Measurements from ENCODE around the gene HECW1.
"Not testable (repeated sequence)": the region's sequence is repeated elsewhere in the genome, so short reads cannot be mapped to it uniquely, and the experiment has no call there.

Gene HECW1

GRCh38 chr7:43591558-43592180 lies 479.2 kb downstream of the HECW1 start:
- Histone ChIP-seq H2BK15ac (replicated peaks; ENCODE audit: low read depth) (no peak overlapping the region), H4K5ac (ENCODE audit: low read length) (no peak overlapping the region), H3K4me1 (ENCODE audit: control insufficient read depth, low read depth, low read length) (no peaks in the 10 kb centered on the region), H3K56ac (ENCODE audit: low read length) (no peak overlapping the region), H3K27ac (ENCODE audit: low read depth, low read length) (no peak overlapping the region), H3K4me3 (ENCODE audit: low read length) (no peak overlapping the region), H2BK120ac (ENCODE audit: low read depth, low read length) (no peak overlapping the region), H3K27me3 (ENCODE audit: insufficient read depth, low read length, poor library complexity) (no peaks in the 10 kb centered on the region), H3K9ac (ENCODE audit: low read length) (no peak overlapping the region), H3K79me2 (ENCODE audit: control insufficient read depth, insufficient read depth, low read length) (peaks cover 12% of the 10 kb centered on the region), H3K23ac (ENCODE audit: low read length) (no peak overlapping the region), H3K79me1 (ENCODE audit: low read length) (peaks cover 7% of the 10 kb centered on the region), H3K36me3 (ENCODE audit: control insufficient read depth, insufficient read depth, low read length) (no peaks in the 10 kb centered on the region), H2AK5ac (ENCODE audit: low read length) (no peak overlapping the region), H3K4ac (ENCODE audit: low read depth, low read length) (no peak overlapping the region), H2BK5ac (ENCODE audit: low read length) (no peak overlapping the region), H3K4me2 (ENCODE audit: low read length) (no peak overlapping the region), H4K8ac (ENCODE audit: low read depth, low read length) (no peak overlapping the region), H3K18ac (ENCODE audit: low read length) (no peak overlapping the region)
- no CpG with 5 or more reads among the region's 4 CpGs for WGBS (ENCODE audit: extremely low coverage, insufficient coverage, low lambda C conversion rate)
- peak; percentile 25 for DNase-seq

GRCh38 chr7:43592326-43592725 lies 479.9 kb downstream of the HECW1 start:
- no peak overlapping the region for H2BK120ac ChIP-seq (ENCODE audit: low read depth, low read length)
- H3K23ac ChIP-seq (ENCODE audit: low read length): no peak overlapping the region
- no peak overlapping the region for H3K4ac ChIP-seq (ENCODE audit: low read depth, low read length)
- H3K4me1 ChIP-seq (ENCODE audit: control insufficient read depth, low read depth, low read length): no peaks in the 10 kb centered on the region
- H2AK5ac ChIP-seq (ENCODE audit: low read length): no peak overlapping the region
- no peaks in the 10 kb centered on the region for H3K36me3 ChIP-seq (ENCODE audit: control insufficient read depth, insufficient read depth, low read length)
- peaks cover 7% of the 10 kb centered on the region for H3K79me1 ChIP-seq (ENCODE audit: low read length)
- no peak overlapping the region for H3K9ac ChIP-seq (ENCODE audit: low read length)
- no peak overlapping the region for H3K27ac ChIP-seq (ENCODE audit: low read depth, low read length)
- H4K8ac ChIP-seq (ENCODE audit: low read depth, low read length): no peak overlapping the region
- H2BK5ac ChIP-seq (ENCODE audit: low read length): no peak overlapping the region
- no peak overlapping the region for H3K56ac ChIP-seq (ENCODE audit: low read length)
- H2BK15ac ChIP-seq (replicated peaks; ENCODE audit: low read depth): no peak overlapping the region
- no peak overlapping the region for H4K5ac ChIP-seq (ENCODE audit: low read length)
- no peak overlapping the region for H3K18ac ChIP-seq (ENCODE audit: low read length)
- WGBS (ENCODE audit: extremely low coverage, insufficient coverage, low lambda C conversion rate): no CpG with 5 or more reads among the region's 3 CpGs
- peaks cover 10% of the 10 kb centered on the region for H3K79me2 ChIP-seq (ENCODE audit: control insufficient read depth, insufficient read depth, low read length)
- no peaks in the 10 kb centered on the region for H3K27me3 ChIP-seq (ENCODE audit: insufficient read depth, low read length, poor library complexity)
- no peak overlapping the region for H3K4me3 ChIP-seq (ENCODE audit: low read length)
- H3K4me2 ChIP-seq (ENCODE audit: low read length): no peak overlapping the region
- no peak for DNase-seq

- no CpG with 5 or more reads among the region's 1 CpG for WGBS (ENCODE audit: extremely low coverage, insufficient coverage, low lambda C conversion rate)
- Histone ChIP-seq H3K18ac (ENCODE audit: low read length) (no peak overlapping the region), H3K4ac (ENCODE audit: low read depth, low read length) (no peak overlapping the region), H3K79me2 (ENCODE audit: control insufficient read depth, insufficient read depth, low read length) (peaks cover 10% of the 10 kb centered on the region), H3K36me3 (ENCODE audit: control insufficient read depth, insufficient read depth, low read length) (no peaks in the 10 kb centered on the region), H3K4me2 (ENCODE audit: low read length) (no peak overlapping the region), H3K23ac (ENCODE audit: low read length) (no peak overlapping the region), H3K27me3 (ENCODE audit: insufficient read depth, low read length, poor library complexity) (no peaks in the 10 kb centered on the region), H2AK5ac (ENCODE audit: low read length) (no peak overlapping the region), H4K8ac (ENCODE audit: low read depth, low read length) (no peak overlapping the region), H2BK15ac (replicated peaks; ENCODE audit: low read depth) (no peak overlapping the region), H3K4me1 (ENCODE audit: control insufficient read depth, low read depth, low read length) (no peaks in the 10 kb centered on the region), H3K4me3 (ENCODE audit: low read length) (no peak overlapping the region), H3K27ac (ENCODE audit: low read depth, low read length) (no peak overlapping the region), H3K56ac (ENCODE audit: low read length) (no peak overlapping the region), H3K79me1 (ENCODE audit: low read length) (peaks cover 7% of the 10 kb centered on the region), H4K5ac (ENCODE audit: low read length) (no peak overlapping the region), H2BK5ac (ENCODE audit: low read length) (no peak overlapping the region), H2BK120ac (ENCODE audit: low read depth, low read length) (no peak overlapping the region), H3K9ac (ENCODE audit: low read length) (no peak overlapping the region)
- no peak for DNase-seq
These were observed 480.6 kb downstream of the HECW1 start for GRCh38 chr7:43593010-43593409.

- no peak overlapping the region for H2BK15ac ChIP-seq (replicated peaks; ENCODE audit: low read depth)
- WGBS (ENCODE audit: extremely low coverage, insufficient coverage, low lambda C conversion rate): no CpG with 5 or more reads among the region's 2 CpGs
- peaks cover 7% of the 10 kb centered on the region for H3K79me1 ChIP-seq (ENCODE audit: low read length)
- H3K56ac ChIP-seq (ENCODE audit: low read length): no peak overlapping the region
- no peak overlapping the region for H4K5ac ChIP-seq (ENCODE audit: low read length)
- no peaks in the 10 kb centered on the region for H3K36me3 ChIP-seq (ENCODE audit: control insufficient read depth, insufficient read depth, low read length)
- H2AK5ac ChIP-seq (ENCODE audit: low read length): no peak overlapping the region
- H3K18ac ChIP-seq (ENCODE audit: low read length): no peak overlapping the region
- no peak overlapping the region for H4K8ac ChIP-seq (ENCODE audit: low read depth, low read length)
- H3K23ac ChIP-seq (ENCODE audit: low read length): no peak overlapping the region
- H3K27me3 ChIP-seq (ENCODE audit: insufficient read depth, low read length, poor library complexity): no peaks in the 10 kb centered on the region
- DNase-seq: no peak
- H2BK5ac ChIP-seq (ENCODE audit: low read length): no peak overlapping the region
- H3K4me1 ChIP-seq (ENCODE audit: control insufficient read depth, low read depth, low read length): no peaks in the 10 kb centered on the region
- H3K4me3 ChIP-seq (ENCODE audit: low read length): no peak overlapping the region
- no peak overlapping the region for H3K9ac ChIP-seq (ENCODE audit: low read length)
- H3K79me2 ChIP-seq (ENCODE audit: control insufficient read depth, insufficient read depth, low read length): peaks cover 8% of the 10 kb centered on the region
- H3K4ac ChIP-seq (ENCODE audit: low read depth, low read length): no peak overlapping the region
- H3K4me2 ChIP-seq (ENCODE audit: low read length): no peak overlapping the region
- H2BK120ac ChIP-seq (ENCODE audit: low read depth, low read length): no peak overlapping the region
- no peak overlapping the region for H3K27ac ChIP-seq (ENCODE audit: low read depth, low read length)
These were observed 481.6 kb downstream of the HECW1 start for GRCh38 chr7:43594020-43594419.

GRCh38 chr7:43596426-43596825 lies 484.0 kb downstream of the HECW1 start:
- not testable (repeated sequence) for H3K79me1 ChIP-seq (ENCODE audit: low read length); H3K18ac ChIP-seq (ENCODE audit: low read length); H3K27me3 ChIP-seq (ENCODE audit: insufficient read depth, low read length, poor library complexity); DNase-seq; H2BK15ac ChIP-seq (replicated peaks; ENCODE audit: low read depth); H3K79me2 ChIP-seq (ENCODE audit: control insufficient read depth, insufficient read depth, low read length); H3K9ac ChIP-seq (ENCODE audit: low read length); H2BK120ac ChIP-seq (ENCODE audit: low read depth, low read length); H3K56ac ChIP-seq (ENCODE audit: low read length); H3K4ac ChIP-seq (ENCODE audit: low read depth, low read length); H3K4me3 ChIP-seq (ENCODE audit: low read length); H4K5ac ChIP-seq (ENCODE audit: low read length); H2AK5ac ChIP-seq (ENCODE audit: low read length); H2BK5ac ChIP-seq (ENCODE audit: low read length); H3K27ac ChIP-seq (ENCODE audit: low read depth, low read length); H3K4me2 ChIP-seq (ENCODE audit: low read length); H3K23ac ChIP-seq (ENCODE audit: low read length); H3K4me1 ChIP-seq (ENCODE audit: control insufficient read depth, low read depth, low read length); H3K36me3 ChIP-seq (ENCODE audit: control insufficient read depth, insufficient read depth, low read length); H4K8ac ChIP-seq (ENCODE audit: low read depth, low read length)
- no CpG with 5 or more reads among the region's 5 CpGs for WGBS (ENCODE audit: extremely low coverage, insufficient coverage, low lambda C conversion rate)

GRCh38 chr7:43600056-43600455 lies 487.6 kb downstream of the HECW1 start:
- H3K4ac ChIP-seq (ENCODE audit: low read depth, low read length): no peak overlapping the region
- H3K27ac ChIP-seq (ENCODE audit: low read depth, low read length): no peak overlapping the region
- no peaks in the 10 kb centered on the region for H3K79me2 ChIP-seq (ENCODE audit: control insufficient read depth, insufficient read depth, low read length)
- WGBS (ENCODE audit: extremely low coverage, insufficient coverage, low lambda C conversion rate): 100% methylated on average over 2 of the region's 3 CpGs
- peaks cover 3% of the 10 kb centered on the region for H3K4me1 ChIP-seq (ENCODE audit: control insufficient read depth, low read depth, low read length)
- H2BK120ac ChIP-seq (ENCODE audit: low read depth, low read length): no peak overlapping the region
- H2BK15ac ChIP-seq (replicated peaks; ENCODE audit: low read depth): no peak overlapping the region
- H3K36me3 ChIP-seq (ENCODE audit: control insufficient read depth, insufficient read depth, low read length): no peaks in the 10 kb centered on the region
- H4K5ac ChIP-seq (ENCODE audit: low read length): no peak overlapping the region
- no peak overlapping the region for H3K18ac ChIP-seq (ENCODE audit: low read length)
- no peak overlapping the region for H3K23ac ChIP-seq (ENCODE audit: low read length)
- no peak for DNase-seq
- no peaks in the 10 kb centered on the region for H3K27me3 ChIP-seq (ENCODE audit: insufficient read depth, low read length, poor library complexity)
- no peak overlapping the region for H2AK5ac ChIP-seq (ENCODE audit: low read length)
- no peak overlapping the region for H3K56ac ChIP-seq (ENCODE audit: low read length)
- no peak overlapping the region for H3K4me3 ChIP-seq (ENCODE audit: low read length)
- no peaks in the 10 kb centered on the region for H3K79me1 ChIP-seq (ENCODE audit: low read length)
- no peak overlapping the region for H3K9ac ChIP-seq (ENCODE audit: low read length)
- H2BK5ac ChIP-seq (ENCODE audit: low read length): no peak overlapping the region
- H3K4me2 ChIP-seq (ENCODE audit: low read length): no peak overlapping the region
- no peak overlapping the region for H4K8ac ChIP-seq (ENCODE audit: low read depth, low read length)

All from mesendoderm (in vitro differentiated cells).